Measurements from ENCODE around the gene AGAP5.

Gene AGAP5

GRCh38 chr10:73635781-73636180 is 62.1 kb downstream of the AGAP5 start:
- no peaks in the 10 kb centered on the region for H3K4me1 ChIP-seq (ENCODE audit: control insufficient read depth, insufficient read depth, low read length)
- H3K9me3 ChIP-seq (ENCODE audit: control insufficient read depth, insufficient read depth, low read length) = no peaks in the 10 kb centered on the region
- H3K9ac ChIP-seq (ENCODE audit: low read depth, low read length) = no peak overlapping the region
- H3K4me3 ChIP-seq (ENCODE audit: low read depth, low read length) = no peak overlapping the region
- no peaks in the 10 kb centered on the region for H3K36me3 ChIP-seq (ENCODE audit: control insufficient read depth, insufficient read depth, low read length)
- no peaks in the 10 kb centered on the region for H3K27me3 ChIP-seq (ENCODE audit: control insufficient read depth, insufficient read depth, low read length)

GRCh38 chr10:73634421-73634820 is 63.5 kb downstream of the AGAP5 start:
- Histone ChIP-seq H3K4me1 (ENCODE audit: control insufficient read depth, insufficient read depth, low read length) (no peaks in the 10 kb centered on the region), H3K36me3 (ENCODE audit: control insufficient read depth, insufficient read depth, low read length) (no peaks in the 10 kb centered on the region), H3K9ac (ENCODE audit: low read depth, low read length) (no peak overlapping the region), H3K27me3 (ENCODE audit: control insufficient read depth, insufficient read depth, low read length) (no peaks in the 10 kb centered on the region), H3K4me3 (ENCODE audit: low read depth, low read length) (no peak overlapping the region), H3K9me3 (ENCODE audit: control insufficient read depth, insufficient read depth, low read length) (no peaks in the 10 kb centered on the region)

GRCh38 chr10:73629165-73629564 is 68.7 kb downstream of the AGAP5 start:
- no peaks in the 10 kb centered on the region for H3K4me1 ChIP-seq (ENCODE audit: control insufficient read depth, insufficient read depth, low read length)
- H3K9ac ChIP-seq (ENCODE audit: low read depth, low read length) = no peak overlapping the region
- no peaks in the 10 kb centered on the region for H3K9me3 ChIP-seq (ENCODE audit: control insufficient read depth, insufficient read depth, low read length)
- no peaks in the 10 kb centered on the region for H3K36me3 ChIP-seq (ENCODE audit: control insufficient read depth, insufficient read depth, low read length)
- no peaks in the 10 kb centered on the region for H3K27me3 ChIP-seq (ENCODE audit: control insufficient read depth, insufficient read depth, low read length)
- no peak overlapping the region for H3K4me3 ChIP-seq (ENCODE audit: low read depth, low read length)

GRCh38 chr10:73628405-73628804 is 69.5 kb downstream of the AGAP5 start:
- Histone ChIP-seq H3K9ac (ENCODE audit: low read depth, low read length) (no peak overlapping the region), H3K27me3 (ENCODE audit: control insufficient read depth, insufficient read depth, low read length) (no peaks in the 10 kb centered on the region), H3K4me1 (ENCODE audit: control insufficient read depth, insufficient read depth, low read length) (no peaks in the 10 kb centered on the region), H3K4me3 (ENCODE audit: low read depth, low read length) (no peak overlapping the region), H3K36me3 (ENCODE audit: control insufficient read depth, insufficient read depth, low read length) (no peaks in the 10 kb centered on the region), H3K9me3 (ENCODE audit: control insufficient read depth, insufficient read depth, low read length) (no peaks in the 10 kb centered on the region)

- Histone ChIP-seq H3K27me3 (ENCODE audit: control insufficient read depth, insufficient read depth, low read length) (no peaks in the 10 kb centered on the region), H3K4me3 (ENCODE audit: low read depth, low read length) (no peak overlapping the region)
Observed at GRCh38 chr10:73627300-73627699, 70.6 kb downstream of the AGAP5 start.

GRCh38 chr10:73625884-73626752 is 71.8 kb downstream of the AGAP5 start:
- no peaks in the 10 kb centered on the region for H3K36me3 ChIP-seq (ENCODE audit: control insufficient read depth, insufficient read depth, low read length)
- H3K27me3 ChIP-seq (ENCODE audit: control insufficient read depth, insufficient read depth, low read length) = no peaks in the 10 kb centered on the region
- H3K9me3 ChIP-seq (ENCODE audit: control insufficient read depth, insufficient read depth, low read length) = no peaks in the 10 kb centered on the region
- peak overlapping the region; percentile 98 for H3K9ac ChIP-seq (ENCODE audit: low read depth, low read length)
- H3K4me1 ChIP-seq (ENCODE audit: control insufficient read depth, insufficient read depth, low read length) = no peaks in the 10 kb centered on the region
- H3K4me3 ChIP-seq (ENCODE audit: low read depth, low read length) = peak overlapping the region; percentile 96

More at GRCh38 chr10:73627300-73627699, 70.6 kb downstream of the AGAP5 start:
- Histone ChIP-seq H3K9me3 (ENCODE audit: control insufficient read depth, insufficient read depth, low read length) (no peaks in the 10 kb centered on the region), H3K36me3 (ENCODE audit: control insufficient read depth, insufficient read depth, low read length) (no peaks in the 10 kb centered on the region), H3K4me1 (ENCODE audit: control insufficient read depth, insufficient read depth, low read length) (no peaks in the 10 kb centered on the region), H3K9ac (ENCODE audit: low read depth, low read length) (no peak overlapping the region)

GRCh38 chr10:73625004-73625883 is 72.7 kb downstream of the AGAP5 start:
- H3K4me3 ChIP-seq (ENCODE audit: low read depth, low read length) = peak overlapping the region; percentile 96
- no peaks in the 10 kb centered on the region for H3K27me3 ChIP-seq (ENCODE audit: control insufficient read depth, insufficient read depth, low read length)
- peak overlapping the region; percentile 76 for H3K9ac ChIP-seq (ENCODE audit: low read depth, low read length)
- H3K36me3 ChIP-seq (ENCODE audit: control insufficient read depth, insufficient read depth, low read length) = no peaks in the 10 kb centered on the region
- H3K9me3 ChIP-seq (ENCODE audit: control insufficient read depth, insufficient read depth, low read length) = no peaks in the 10 kb centered on the region
- no peaks in the 10 kb centered on the region for H3K4me1 ChIP-seq (ENCODE audit: control insufficient read depth, insufficient read depth, low read length)
